ENCODE measurements around the gene CLCN7.

The CLCN7 gene

GRCh38 chr16:1455190-1456171 is 19.3 kb downstream of the CLCN7 start:
- Histone ChIP-seq H3K4me1 (ENCODE audit: low read depth, poor library complexity, severe bottlenecking) (no peaks in the 10 kb centered on the region), H3K4me3 (IDR thresholded peaks at IDR 0.05; ENCODE audit: insufficient read depth, low read depth, low read length) (no peak overlapping the region), H3K36me3 (ENCODE audit: insufficient read depth) (no peaks in the 10 kb centered on the region), H3K79me2 (ENCODE audit: insufficient read depth, low read depth) (no peaks in the 10 kb centered on the region), H3K4me2 (no peak overlapping the region), H4K20me1 (ENCODE audit: insufficient read depth) (no peaks in the 10 kb centered on the region), H2AFZ (ENCODE audit: low read depth) (no peak overlapping the region), H3K27me3 (ENCODE audit: insufficient read depth, low read depth) (no peaks in the 10 kb centered on the region), H3K9ac (no peak overlapping the region), H3K27ac (no peak overlapping the region)
- TF ChIP-seq CTCF (conservative IDR thresholded peaks at IDR 0.05; ENCODE audit: low read depth, low read length): no peak

GRCh38 chr16:1454561-1454960 is 20.3 kb downstream of the CLCN7 start:
- TF ChIP-seq CTCF (conservative IDR thresholded peaks at IDR 0.05; ENCODE audit: low read depth, low read length): no peak
- H4K20me1 ChIP-seq (ENCODE audit: insufficient read depth): no peaks in the 10 kb centered on the region
- H3K79me2 ChIP-seq (ENCODE audit: insufficient read depth, low read depth): no peaks in the 10 kb centered on the region
- H3K4me3 ChIP-seq (IDR thresholded peaks at IDR 0.05; ENCODE audit: insufficient read depth, low read depth, low read length): no peak overlapping the region
- no peak overlapping the region for H3K27ac ChIP-seq
- H3K27me3 ChIP-seq (ENCODE audit: insufficient read depth, low read depth): no peaks in the 10 kb centered on the region
- H3K4me1 ChIP-seq (ENCODE audit: low read depth, poor library complexity, severe bottlenecking): no peaks in the 10 kb centered on the region
- no peak overlapping the region for H3K9ac ChIP-seq
- no peak overlapping the region for H2AFZ ChIP-seq (ENCODE audit: low read depth)
- no peak overlapping the region for H3K4me2 ChIP-seq
- no peaks in the 10 kb centered on the region for H3K36me3 ChIP-seq (ENCODE audit: insufficient read depth)

- Histone ChIP-seq H4K20me1 (ENCODE audit: insufficient read depth) (no peaks in the 10 kb centered on the region), H2AFZ (ENCODE audit: low read depth) (no peak overlapping the region), H3K27me3 (ENCODE audit: insufficient read depth, low read depth) (no peaks in the 10 kb centered on the region), H3K36me3 (ENCODE audit: insufficient read depth) (no peaks in the 10 kb centered on the region), H3K27ac (no peak overlapping the region), H3K4me3 (IDR thresholded peaks at IDR 0.05; ENCODE audit: insufficient read depth, low read depth, low read length) (no peak overlapping the region), H3K4me1 (ENCODE audit: low read depth, poor library complexity, severe bottlenecking) (no peaks in the 10 kb centered on the region), H3K9ac (no peak overlapping the region), H3K4me2 (no peak overlapping the region), H3K79me2 (ENCODE audit: insufficient read depth, low read depth) (no peaks in the 10 kb centered on the region)
- no peak for TF ChIP-seq CTCF (conservative IDR thresholded peaks at IDR 0.05; ENCODE audit: low read depth, low read length)
Observed at GRCh38 chr16:1453316-1453715, 21.5 kb downstream of the CLCN7 start.

- H3K36me3 ChIP-seq (ENCODE audit: insufficient read depth): no peaks in the 10 kb centered on the region
- no peaks in the 10 kb centered on the region for H3K27me3 ChIP-seq (ENCODE audit: insufficient read depth, low read depth)
- no peak overlapping the region for H2AFZ ChIP-seq (ENCODE audit: low read depth)
- H3K27ac ChIP-seq: no peak overlapping the region
- no peak for TF ChIP-seq CTCF (conservative IDR thresholded peaks at IDR 0.05; ENCODE audit: low read depth, low read length)
- H3K4me2 ChIP-seq: no peak overlapping the region
- H3K4me1 ChIP-seq (ENCODE audit: low read depth, poor library complexity, severe bottlenecking): no peaks in the 10 kb centered on the region
- H3K79me2 ChIP-seq (ENCODE audit: insufficient read depth, low read depth): no peaks in the 10 kb centered on the region
- no peak overlapping the region for H3K4me3 ChIP-seq (IDR thresholded peaks at IDR 0.05; ENCODE audit: insufficient read depth, low read depth, low read length)
- H4K20me1 ChIP-seq (ENCODE audit: insufficient read depth): no peaks in the 10 kb centered on the region
- no peak overlapping the region for H3K9ac ChIP-seq
Observed at GRCh38 chr16:1452530-1452929, 22.3 kb downstream of the CLCN7 start.

Data from KMS-11 (cell line).